HL-60/S4 treated with phorbol 12-myristate 13-acetate at 8.2 ng/mL for 4 days and 3 days (cell line): ENCODE data around the gene CGN.

Experiments used
- in situ Hi-C: fragments of 300-500 bp; cut with MboI; formaldehyde crosslinking; loops from 2 replicates; pipeline ENCODE4 v1.15.0; 2022; ENCODE audit warnings: low sequenced_read_pairs

The CGN gene

DNA sequence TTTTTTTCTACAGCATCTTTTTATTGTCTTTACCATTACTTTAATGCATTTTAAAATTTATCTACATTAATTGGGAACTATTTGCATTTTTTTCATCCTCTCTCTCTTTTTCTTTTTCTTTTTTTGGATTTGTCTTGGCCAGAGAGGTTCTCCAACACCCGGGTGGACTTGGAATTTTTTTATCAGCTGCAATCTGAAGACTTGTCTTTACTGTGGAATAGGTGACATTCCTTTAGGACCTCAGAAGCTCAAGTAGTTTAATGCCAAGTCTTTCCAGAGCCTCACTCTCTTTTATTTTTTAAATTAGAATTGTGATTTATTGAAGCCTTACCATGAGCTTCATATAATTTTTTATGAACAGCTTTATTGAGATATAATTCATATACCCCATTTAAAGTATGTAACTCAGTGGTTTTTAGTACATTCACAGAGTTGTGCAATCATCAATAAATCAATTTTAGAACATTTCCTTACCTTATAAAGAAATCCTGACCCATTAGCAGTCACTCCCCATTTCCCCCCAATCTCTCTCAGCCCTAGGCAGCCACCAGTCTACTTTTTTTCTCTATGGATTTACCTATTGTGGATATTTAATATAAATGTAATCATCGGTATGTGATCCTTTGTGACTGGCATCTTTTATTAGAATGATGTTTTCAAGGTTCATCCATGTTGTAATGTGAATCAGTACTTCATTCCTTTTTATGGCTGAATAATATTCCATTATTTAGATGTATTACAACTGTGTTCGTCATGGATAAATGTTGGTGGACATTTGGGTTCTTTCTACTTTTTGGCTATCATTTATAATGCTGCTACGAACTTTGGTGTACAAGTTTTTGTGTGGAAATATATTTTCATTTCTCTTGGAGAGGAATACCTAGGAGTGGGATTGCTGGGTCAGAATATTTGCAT lies 35.1 kb downstream of the CGN start:
- in situ Hi-C loops = loop anchor here (25.0 kb wide), 1 partner anchor 291 kb away; the partner anchor contains the start of genes C2CD4D and RORC

DNA sequence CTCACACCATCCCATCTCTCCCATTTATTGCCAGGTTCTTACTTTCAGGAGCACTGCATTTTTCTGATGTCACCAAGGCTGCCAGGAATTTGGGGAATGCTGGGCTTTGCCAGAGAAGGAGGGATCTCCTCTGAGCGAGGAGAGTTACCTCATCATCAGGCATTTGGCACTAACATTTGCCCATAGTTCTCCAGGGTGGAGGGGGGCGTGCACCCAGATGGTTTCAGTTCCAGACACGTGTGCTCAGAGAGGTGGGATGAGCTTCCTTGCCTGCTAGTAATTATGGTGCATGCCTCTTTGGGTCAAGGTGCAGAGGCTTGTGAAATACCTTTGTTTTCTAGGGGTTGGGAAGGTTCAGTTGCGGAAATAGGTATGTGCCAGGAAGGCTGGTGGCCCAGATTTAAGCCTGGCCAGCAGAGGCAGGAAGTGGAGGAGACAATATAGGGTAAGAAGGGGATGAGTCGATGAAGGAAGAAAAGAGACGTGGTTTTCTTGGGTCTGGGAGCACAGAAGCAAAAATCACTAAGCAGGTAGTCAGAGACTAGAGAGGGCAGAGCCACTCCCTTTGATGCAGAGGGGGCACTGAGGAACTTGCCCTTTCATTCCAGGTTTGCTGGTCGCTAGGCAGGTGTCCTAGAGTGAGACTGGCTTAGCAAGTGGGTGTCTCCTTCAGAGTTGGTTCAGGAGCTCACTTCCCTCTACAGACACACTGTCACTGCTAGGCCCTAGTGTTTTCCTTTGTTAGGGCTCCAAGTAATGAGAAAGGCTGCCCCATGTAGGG lies 36.1 kb downstream of the CGN start:
- in situ Hi-C loops = loop anchor here (25.0 kb wide), 1 partner anchor 290 kb away; the partner anchor contains the start of genes C2CD4D and RORC

DNA sequence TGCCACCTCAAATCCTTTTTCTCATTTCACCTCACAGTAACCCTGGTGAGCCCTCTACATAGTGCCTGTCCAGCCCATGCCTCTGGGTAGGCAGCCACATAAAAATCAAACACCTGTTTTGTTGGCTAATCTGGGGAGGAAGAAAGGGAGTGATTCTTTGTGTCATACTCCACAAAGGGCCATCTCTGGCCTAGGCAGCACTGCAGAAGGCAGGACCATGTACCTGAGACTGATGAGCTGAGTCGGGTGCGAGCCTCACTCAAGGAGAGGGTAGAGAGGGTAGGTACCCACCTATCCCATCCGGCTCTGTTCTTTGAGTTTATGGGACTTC lies 36.7 kb downstream of the CGN start:
- in situ Hi-C loops = loop anchor here (25.0 kb wide), 1 partner anchor 289 kb away; the partner anchor contains the start of genes C2CD4D and RORC

DNA sequence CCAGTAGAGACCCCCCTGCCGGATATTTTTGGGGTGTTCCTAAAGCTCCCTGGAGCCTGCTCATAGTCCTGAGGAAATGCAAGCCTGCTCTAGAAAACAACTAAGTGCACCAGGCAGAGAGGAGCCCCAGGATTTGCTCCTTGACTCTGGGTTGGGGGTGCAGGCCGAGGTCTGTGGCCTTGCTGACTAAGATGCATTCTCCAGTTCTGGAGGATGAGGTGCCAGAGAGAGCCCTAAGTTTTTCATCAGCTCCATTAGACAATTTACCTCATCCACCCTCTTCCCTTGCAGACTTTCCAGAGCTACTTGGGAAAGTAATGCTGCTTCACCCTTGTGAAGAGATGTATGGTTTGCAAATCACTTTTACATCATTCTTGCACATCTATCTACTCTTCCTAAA lies 38.0 kb downstream of the CGN start:
- in situ Hi-C loops = loop anchor here (25.0 kb wide), 1 partner anchor 288 kb away; the partner anchor contains the start of genes C2CD4D and RORC

DNA sequence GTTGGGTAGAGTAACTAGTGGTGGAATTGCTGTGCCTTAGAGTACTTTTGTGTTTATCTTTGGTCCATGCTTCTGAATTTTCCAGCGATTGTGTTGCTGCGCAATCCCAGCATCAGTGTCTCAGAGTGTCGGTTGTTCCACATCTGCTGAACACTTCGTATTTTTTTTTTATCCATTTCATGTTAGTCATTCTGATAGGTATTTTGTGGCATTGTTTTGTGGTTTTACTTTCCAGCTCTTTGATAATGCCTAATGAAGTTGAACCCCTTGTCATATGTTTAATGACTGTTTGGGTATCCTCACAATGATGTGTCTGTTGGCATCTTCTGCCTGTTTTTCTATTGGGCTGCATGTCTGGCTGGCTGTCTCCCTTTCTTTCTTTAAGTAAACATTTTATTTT lies 42.5 kb downstream of the CGN start:
- in situ Hi-C loops = no loop called here

DNA sequence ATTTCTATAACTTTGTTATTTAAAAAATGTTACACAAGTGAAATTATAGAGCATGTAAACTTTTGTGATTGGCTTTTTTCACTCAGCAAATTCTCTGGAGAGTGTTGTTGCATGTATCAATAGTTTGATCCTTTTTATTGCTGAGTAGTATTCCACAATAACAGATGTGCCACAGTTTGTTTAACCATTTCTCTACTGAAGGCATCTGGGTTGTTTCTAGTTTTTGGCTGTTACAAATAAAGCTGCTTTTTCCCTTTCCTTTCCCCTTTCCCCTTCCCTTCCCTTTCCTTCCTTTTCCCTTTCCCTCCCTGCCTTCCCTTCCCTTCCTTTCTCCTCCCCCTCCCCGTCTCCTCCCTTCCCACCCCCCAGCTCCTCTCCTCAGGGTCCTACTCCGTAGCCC lies 44.9 kb downstream of the CGN start:
- in situ Hi-C loops = no loop called here

DNA sequence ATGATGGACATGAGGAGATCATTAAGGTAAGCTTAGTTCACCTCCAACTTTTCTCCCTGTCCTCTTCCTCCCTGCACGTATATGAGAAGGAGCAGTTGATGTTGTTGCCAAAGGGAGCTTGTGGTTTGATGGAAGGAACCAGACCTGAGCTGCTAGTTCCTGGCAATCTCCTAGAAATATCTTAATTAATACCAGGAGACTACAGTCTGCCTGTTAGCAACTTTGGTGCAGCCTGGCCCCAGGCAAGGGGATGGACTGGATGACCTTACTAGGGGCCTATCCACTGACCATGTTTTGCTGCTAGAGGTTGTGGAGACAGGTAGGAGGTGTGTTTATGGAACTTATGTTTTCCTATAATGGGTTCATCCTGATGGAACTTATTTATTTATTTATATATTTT lies 51.5 kb downstream of the CGN start:
- in situ Hi-C loops = no loop called here

DNA sequence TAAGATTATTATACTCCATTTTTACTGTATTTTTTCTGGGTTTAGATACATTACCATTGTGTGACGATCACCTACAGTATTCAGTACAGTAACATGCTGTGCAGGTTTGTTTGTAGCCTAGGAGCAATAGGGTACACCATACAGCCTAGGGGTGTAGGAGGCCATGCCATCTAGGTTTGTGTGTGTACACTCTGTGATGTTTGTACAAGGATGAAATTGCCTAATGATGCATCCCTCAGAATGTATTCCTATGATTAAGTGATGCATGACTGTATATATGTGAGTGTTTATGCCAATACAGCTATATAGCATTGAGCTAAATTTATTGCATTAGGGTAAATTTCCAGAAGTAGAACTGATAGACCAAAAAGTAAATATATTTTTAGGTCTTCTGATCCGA lies 52.2 kb downstream of the CGN start:
- in situ Hi-C loops = no loop called here

DNA sequence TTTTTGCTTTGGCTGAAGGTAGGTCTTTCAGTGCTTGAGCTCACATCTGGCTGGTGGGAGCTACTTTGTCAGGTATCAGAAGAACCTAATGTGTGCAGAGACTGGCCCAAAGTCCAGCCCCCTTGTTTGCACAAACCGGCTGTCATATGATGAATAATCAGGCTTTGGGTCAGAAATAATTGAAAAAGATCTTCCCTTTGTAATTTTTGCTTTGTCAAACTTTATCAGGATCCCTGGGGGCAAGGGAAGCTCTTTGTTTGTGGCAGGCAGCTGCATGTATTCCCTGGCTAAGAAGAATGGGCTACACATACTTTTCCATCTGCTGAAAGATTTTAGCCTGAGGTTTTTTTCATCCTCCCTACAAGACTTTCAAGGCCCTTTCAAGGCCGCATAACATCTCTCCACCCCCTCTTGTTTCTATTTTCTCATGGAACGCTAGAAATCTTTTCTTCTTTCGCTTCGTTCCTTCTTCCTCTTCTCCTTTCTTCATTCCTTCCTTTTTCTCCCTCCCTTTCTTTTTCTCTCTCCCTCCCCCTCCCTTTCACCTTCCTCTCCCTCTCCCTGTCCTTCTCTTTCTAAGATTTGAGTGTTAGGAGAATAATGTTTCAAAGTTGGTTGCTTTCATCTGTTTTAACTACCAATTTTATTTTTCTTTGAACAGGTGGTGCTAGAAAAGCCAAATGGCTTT lies 54.5 kb downstream of the CGN start:
- in situ Hi-C loops = no loop called here

DNA sequence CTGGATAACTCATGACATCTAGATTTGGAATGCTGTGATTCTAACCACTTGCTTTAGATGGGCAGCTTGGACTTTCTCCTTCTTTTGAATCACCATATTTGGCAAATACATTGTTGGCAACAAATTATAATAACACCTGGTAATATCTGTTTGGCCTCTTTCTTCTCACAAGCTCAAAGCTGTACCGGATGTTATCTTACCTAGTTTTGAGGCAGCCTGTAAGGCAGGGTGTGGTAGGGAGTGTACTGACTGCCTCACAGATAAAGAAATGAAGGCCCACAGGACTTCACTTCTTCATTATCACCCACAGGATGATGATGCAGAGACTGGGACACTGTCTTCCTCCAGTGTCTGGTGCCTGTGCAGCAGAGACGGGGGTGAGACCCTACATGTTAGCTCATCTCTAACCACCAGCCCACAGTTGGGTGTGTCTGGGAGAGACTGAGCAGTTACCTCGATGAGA lies 57.5 kb downstream of the CGN start:
- in situ Hi-C loops = no loop called here

DNA sequence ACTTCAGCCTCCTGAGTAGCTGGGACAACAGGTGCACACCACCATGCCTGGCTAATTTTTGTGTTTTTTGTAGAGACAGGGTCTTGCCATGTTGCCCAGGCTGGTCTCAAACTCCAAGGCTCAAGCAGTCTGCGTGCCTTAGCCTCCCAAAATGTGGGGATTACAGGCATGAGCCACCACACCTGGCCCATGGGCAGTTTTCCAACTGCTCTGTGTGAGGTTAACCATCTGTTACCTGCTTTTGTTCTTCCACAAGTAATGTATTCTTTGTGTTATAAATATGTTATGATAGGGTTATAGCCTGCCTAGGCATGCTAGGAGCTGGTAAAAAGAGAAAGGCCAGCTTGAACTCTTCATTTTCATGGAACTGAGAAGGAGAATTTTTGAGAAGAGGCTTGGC lies 59.6 kb downstream of the CGN start:
- in situ Hi-C loops = no loop called here

DNA sequence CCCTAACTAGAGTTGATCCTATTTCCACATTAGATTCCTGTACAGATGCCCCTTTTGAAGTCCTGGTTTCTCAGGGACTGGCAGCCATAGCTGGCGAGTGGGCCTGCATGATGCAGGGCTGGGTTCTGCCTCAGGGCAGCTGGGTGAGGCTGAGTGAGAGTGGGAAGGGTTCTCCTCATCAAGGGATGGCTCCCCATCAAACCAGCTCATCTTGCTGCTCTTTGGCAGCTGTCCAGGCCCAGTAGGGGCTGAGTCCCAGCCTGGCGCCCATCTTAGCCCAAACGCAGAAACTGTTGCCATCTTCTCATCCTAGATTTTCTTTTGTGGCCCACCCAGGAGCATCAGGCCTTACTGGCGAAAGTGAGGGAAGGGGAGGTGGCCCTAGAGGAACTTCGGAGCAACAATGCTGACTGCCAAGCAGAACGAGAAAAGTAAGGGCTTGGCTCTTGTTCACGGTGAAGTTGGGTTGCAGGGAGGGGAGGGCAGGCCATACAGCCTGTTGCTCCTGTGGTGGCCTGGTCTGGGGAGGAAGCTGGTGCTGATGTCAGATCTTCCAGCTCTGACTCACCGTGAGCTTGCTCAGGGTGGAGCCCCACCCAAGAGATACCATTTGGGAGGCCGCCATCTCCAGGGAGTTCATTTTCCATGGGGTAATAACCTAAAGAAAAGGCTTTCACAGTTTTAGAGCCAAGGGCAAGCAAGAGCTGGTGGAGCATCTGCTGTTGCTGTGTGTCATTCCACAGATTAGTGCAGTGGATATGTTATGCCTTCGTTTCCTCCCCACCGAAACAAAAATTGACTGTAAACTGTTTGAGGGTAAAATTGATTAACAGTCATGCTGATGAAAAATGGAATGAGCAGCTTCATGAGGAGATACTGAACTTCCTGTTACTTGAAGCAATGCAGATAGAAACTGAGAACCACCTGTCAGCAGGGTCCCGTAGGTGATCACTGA lies 63.7 kb downstream of the CGN start:
- in situ Hi-C loops = no loop called here

DNA sequence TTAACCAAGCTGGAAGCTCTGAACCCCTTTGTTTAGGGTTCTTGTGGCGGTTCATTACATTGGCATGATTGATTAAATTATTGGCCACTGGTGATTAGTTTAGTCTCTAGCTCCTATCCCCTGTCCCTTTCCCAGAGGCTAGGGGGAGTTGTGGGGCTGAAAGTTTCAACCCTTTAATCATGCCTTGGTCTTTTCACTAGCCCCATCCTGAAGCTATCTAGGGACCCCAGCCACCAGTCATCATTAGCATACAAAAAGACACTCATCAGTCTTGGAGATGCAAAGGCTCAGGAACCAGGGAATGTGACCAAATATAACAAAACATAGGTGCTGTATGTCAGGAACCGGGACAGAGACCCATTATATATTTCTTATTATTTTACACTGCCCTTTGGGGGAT lies 66.0 kb downstream of the CGN start:
- in situ Hi-C loops = no loop called here

DNA sequence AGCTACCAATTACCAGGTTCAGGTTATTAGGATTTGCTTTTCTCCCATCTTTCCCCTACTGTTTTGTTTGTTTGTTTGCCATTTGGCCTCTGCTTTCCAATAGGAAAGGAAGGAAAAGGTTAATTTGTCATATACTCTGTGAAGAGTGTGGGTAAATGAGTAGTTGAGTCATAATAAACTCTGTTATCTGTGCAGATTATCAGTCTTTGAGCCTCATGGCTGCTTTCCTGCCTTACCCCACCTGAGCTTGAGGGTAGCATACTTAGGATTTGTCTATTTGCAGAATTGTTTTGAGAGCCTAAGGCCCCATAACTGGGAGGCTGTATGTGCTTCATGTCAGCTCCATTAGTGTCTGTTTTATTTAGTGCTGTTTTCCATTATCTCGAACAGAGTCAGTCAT lies 67.8 kb downstream of the CGN start:
- in situ Hi-C loops = no loop called here

DNA sequence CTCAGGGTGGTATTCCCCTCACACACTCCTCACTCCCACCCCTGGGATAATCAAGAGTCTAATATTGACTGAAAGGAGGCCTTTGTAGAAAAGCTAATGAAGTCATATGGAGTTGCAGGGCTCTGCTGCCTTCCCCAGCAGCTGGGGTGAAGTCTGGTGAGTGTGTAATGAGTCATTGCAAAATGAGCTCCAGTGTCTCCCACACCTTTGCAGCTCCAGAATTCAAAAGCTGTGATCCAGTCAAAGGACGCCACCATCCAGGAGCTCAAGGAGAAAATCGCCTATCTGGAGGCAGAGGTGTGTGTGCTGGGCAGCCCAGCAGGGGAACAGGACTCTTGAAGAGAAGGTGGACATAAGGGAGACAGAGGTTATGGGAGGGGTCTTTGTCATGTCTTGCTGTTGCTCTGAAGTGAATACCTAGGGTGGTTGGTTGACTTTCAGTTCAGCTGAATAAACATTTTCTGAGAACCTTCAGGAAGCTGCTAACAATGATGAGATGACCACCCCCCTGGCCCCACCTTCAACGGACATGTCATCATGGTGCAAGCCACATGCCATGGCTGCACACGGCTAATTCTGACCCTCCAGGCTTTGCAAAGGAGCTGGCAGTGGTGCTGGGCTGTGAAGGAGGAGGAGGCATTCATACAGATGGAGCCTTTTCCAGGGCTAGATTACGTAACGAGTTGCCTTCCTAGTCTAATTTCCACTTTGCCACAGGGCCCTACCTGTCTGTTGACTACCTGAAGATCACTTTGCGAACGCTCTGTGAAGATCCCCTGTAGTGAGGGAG lies 68.4 kb downstream of the CGN start:
- in situ Hi-C loops = no loop called here

DNA sequence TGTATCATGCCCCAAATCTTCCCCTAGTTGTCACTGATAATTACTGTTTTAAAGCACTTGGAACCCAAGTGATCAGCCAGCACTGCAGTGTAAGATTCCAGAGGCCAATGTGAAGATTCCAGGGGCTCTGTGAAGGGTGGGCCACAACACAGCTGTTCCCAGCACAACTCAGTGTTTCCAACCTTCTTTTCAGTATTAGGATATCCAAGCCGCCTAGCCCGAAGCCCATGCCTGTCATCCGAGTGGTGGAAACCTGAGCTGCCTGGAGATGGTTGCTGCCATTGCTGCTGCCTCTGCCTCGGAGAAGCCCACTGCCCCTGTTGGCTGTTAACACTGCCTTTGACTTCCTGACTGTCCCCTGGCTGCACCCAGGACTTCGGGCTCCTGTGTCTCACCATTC lies 70.3 kb downstream of the CGN start:
- in situ Hi-C loops = no loop called here

DNA sequence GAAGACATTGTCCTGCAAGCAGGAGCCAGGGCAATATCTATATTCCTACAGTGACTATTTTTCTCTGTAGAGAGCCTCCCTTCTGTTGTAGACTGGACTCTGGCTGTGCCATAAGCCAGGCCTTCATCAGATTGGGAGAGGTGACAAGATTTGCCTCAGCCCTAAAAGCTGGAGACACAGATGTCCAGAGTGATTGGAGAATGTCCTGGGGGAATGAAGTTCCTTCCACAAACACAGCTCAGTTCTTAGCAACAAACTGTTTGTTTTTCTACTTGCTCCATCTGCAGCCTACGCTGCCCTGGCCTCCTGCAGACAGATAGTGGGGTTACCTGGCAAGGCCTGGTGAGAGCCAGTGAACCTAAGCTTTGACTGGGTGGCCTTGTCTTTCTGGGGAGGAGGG lies 70.7 kb downstream of the CGN start:
- in situ Hi-C loops = no loop called here

DNA sequence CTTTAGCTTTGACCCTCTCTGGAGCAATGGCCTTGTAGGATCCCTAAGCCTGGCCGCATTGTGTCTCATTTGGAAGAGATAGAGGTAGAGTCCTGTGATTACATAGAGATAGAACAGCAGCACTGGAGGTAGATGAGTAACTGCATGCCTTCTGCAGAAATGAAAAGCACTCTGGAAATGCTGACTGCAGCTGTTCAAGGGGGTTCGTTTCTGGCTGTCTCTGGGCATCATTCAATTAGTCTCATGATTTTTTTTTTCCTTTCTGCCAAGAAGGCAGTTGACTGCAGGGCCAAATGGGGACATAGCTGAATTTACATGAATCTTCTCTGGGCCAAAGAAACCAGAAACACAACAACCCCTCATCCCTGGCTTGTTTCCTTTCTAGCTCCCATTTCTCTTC lies 72.6 kb downstream of the CGN start:
- in situ Hi-C loops = no loop called here

DNA sequence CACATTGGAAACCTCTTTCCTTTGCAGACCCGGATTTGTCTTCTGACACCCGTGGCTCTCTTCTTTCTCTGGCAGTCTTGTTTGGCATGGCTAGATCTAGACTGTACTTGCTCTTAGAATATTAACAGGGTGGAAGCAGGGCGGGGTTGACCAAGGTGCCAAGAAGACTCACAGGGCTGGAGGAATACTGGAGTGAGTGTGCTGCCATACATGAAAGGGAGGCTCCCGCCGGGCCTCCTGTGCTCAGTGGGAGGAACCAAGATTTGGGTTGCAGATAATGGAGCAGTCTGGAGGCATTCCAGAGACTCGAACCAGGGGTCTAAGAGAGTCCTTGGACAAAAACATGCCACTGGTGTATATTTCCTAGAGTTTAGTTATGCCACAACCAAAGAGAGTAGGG lies 73.1 kb downstream of the CGN start:
- in situ Hi-C loops = no loop called here
